ENCODE results near the gene THEMIS. TPM values are rescaled to one million over a fixed set of nuclear protein-coding genes. Genes with fewer than 3 reads are reported as not detected.

THEMIS gene
- total RNA-seq, 1 donor from 2014 or later: not detected

GRCh38 chr6:127924031-127924430 is 23.2 kb upstream of the THEMIS start:
- Mint-ChIP-seq H3K9me3 (ENCODE audit: unreplicated experiment) (no peaks in the 10 kb centered on the region), H3K4me1 (ENCODE audit: low read depth, unreplicated experiment) (no peaks in the 10 kb centered on the region), H3K27ac (ENCODE audit: unreplicated experiment) (no peak overlapping the region), H3K27me3 (ENCODE audit: unreplicated experiment) (peaks cover 2% of the 10 kb centered on the region), H3K4me3 (ENCODE audit: unreplicated experiment) (no peak overlapping the region), H3K36me3 (ENCODE audit: unreplicated experiment) (peaks cover 5% of the 10 kb centered on the region)
- no peak for TF ChIP-seq CTCF (IDR thresholded peaks at IDR 0.05; ENCODE audit: partially characterized antibody, unreplicated experiment)
- DNase-seq: no peak

DNA sequence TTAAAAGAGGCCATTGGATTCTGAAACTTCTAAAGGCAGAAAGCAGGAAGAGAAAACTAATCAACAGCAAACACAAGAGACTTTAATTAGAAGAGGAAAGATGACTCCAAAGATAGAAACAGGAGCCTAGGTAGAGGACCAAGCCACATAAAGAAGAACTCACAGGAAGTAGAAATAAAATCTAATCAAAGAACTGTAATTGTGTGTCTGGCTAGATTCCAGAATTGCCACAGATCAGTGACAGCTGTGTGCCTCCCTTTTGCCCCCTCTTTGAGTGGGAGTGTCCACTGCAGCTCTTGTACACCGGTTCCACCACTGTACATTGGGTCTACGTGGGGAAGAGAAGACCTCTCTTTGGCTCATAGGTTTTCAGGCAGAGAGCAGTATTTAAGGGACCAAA is 22.3 kb upstream of the THEMIS start:
- Mint-ChIP-seq H3K27ac (ENCODE audit: unreplicated experiment) (no peak overlapping the region), H3K27me3 (ENCODE audit: unreplicated experiment) (peaks cover 1% of the 10 kb centered on the region), H3K4me1 (ENCODE audit: low read depth, unreplicated experiment) (no peaks in the 10 kb centered on the region), H3K4me3 (ENCODE audit: unreplicated experiment) (no peak overlapping the region), H3K36me3 (ENCODE audit: unreplicated experiment) (peaks cover 5% of the 10 kb centered on the region), H3K9me3 (ENCODE audit: unreplicated experiment) (no peaks in the 10 kb centered on the region)
- DNase-seq: no peak
- no peak for TF ChIP-seq CTCF (IDR thresholded peaks at IDR 0.05; ENCODE audit: partially characterized antibody, unreplicated experiment)

- Mint-ChIP-seq H3K4me3 (ENCODE audit: unreplicated experiment) (no peak overlapping the region), H3K27me3 (ENCODE audit: unreplicated experiment) (peaks cover 2% of the 10 kb centered on the region), H3K36me3 (ENCODE audit: unreplicated experiment) (peaks cover 5% of the 10 kb centered on the region), H3K27ac (ENCODE audit: unreplicated experiment) (no peak overlapping the region), H3K4me1 (ENCODE audit: low read depth, unreplicated experiment) (no peaks in the 10 kb centered on the region), H3K9me3 (ENCODE audit: unreplicated experiment) (no peaks in the 10 kb centered on the region)
- DNase-seq: no peak
- TF ChIP-seq CTCF (IDR thresholded peaks at IDR 0.05; ENCODE audit: partially characterized antibody, unreplicated experiment): no peak
Observed at GRCh38 chr6:127921982-127922381, 21.1 kb upstream of the THEMIS start.

- no peak for TF ChIP-seq CTCF (IDR thresholded peaks at IDR 0.05; ENCODE audit: partially characterized antibody, unreplicated experiment)
- no peak for DNase-seq
- no peak overlapping the region for H3K4me3 Mint-ChIP-seq (ENCODE audit: unreplicated experiment)
Observed at GRCh38 chr6:127920804-127921203, 19.9 kb upstream of the THEMIS start.

GRCh38 chr6:127918506-127919427 is 17.9 kb upstream of the THEMIS start:
- no peak for TF ChIP-seq CTCF (IDR thresholded peaks at IDR 0.05; ENCODE audit: partially characterized antibody, unreplicated experiment)
- no peak for DNase-seq
- Mint-ChIP-seq H3K4me3 (ENCODE audit: unreplicated experiment) (no peak overlapping the region), H3K27ac (ENCODE audit: unreplicated experiment) (no peak overlapping the region), H3K27me3 (ENCODE audit: unreplicated experiment) (peaks cover 2% of the 10 kb centered on the region), H3K4me1 (ENCODE audit: low read depth, unreplicated experiment) (no peaks in the 10 kb centered on the region), H3K36me3 (ENCODE audit: unreplicated experiment) (no peaks in the 10 kb centered on the region), H3K9me3 (ENCODE audit: unreplicated experiment) (no peaks in the 10 kb centered on the region)

More at GRCh38 chr6:127920804-127921203, 19.9 kb upstream of the THEMIS start:
- Mint-ChIP-seq H3K27me3 (ENCODE audit: unreplicated experiment) (peaks cover 2% of the 10 kb centered on the region), H3K4me1 (ENCODE audit: low read depth, unreplicated experiment) (no peaks in the 10 kb centered on the region), H3K27ac (ENCODE audit: unreplicated experiment) (no peak overlapping the region), H3K36me3 (ENCODE audit: unreplicated experiment) (peaks cover 2% of the 10 kb centered on the region), H3K9me3 (ENCODE audit: unreplicated experiment) (no peaks in the 10 kb centered on the region)

Data from glutamatergic neuron (in vitro differentiated cells).